Sciatic nerve (tissue), 2 donors: ENCODE results near the gene SNAPIN. TPM values are rescaled to one million over a fixed set of nuclear protein-coding genes. Genes with fewer than 3 reads are reported as not detected.
"Not testable (repeated sequence)": the region's sequence is repeated elsewhere in the genome, so short reads cannot be mapped to it uniquely, and the experiment has no call there.

ENCODE experiments used
- ATAC-seq: fragments of 200-7000 bp; cut with Tn5 transposase; one replicate; pipeline ENCODE4 v1.9.1; 2020; ENCODE audit warnings: mild to moderate bottlenecking, moderate library complexity
- DNase-seq: peaks from one replicate; pipeline ENCODE4 v3.0.0-alpha.2; 2020; ENCODE audit warnings: low spot score
- intact Hi-C: fragments of 100-400 bp; cut with DNase I; formaldehyde crosslinking; loops from one replicate; pipeline ENCODE4 v1.14.2; 2022
- total RNA-seq: library from RNA; stranded (reverse); fragmentation: NEBNext Ultra II Directional; extraction: Animal tissue kit (Norgen Biotek cat#: 25700); gene quantifications from one replicate; pipeline ENCODE4 v1.2.1, GENCODE V29; 2021
- donor health status: DM: no; HTN: no; CAD: no.
- donor health status: DM: no; HTN: no; CAD: no.

The SNAPIN gene
- total RNA-seq, 1 donor from 2014 or later: 30.2 TPM

- no peak for DNase-seq
- intact Hi-C loops: no loop called here
- peak; percentile 31 for ATAC-seq
Observed at GRCh38 chr1:153670257-153670858, 11.9 kb downstream of the SNAPIN start.

- peak; percentile 98 for DNase-seq
- intact Hi-C loops: no loop called here
- ATAC-seq: peak; percentile 98
Observed at GRCh38 chr1:153670859-153671627, 12.5 kb downstream of the SNAPIN start, which contains the start of gene ILF2. Gene ILF2, minus strand, starts transcription at chr1:153670993. Its CDS starts 71 bp downstream, at chr1:153670922.

- DNase-seq (peak; percentile 64), ATAC-seq (peak; percentile 42)
- intact Hi-C loops: not testable (repeated sequence)
Observed at GRCh38 chr1:153671628-153672353, 13.3 kb downstream of the SNAPIN start.

GRCh38 chr1:153673511-153673910 is 15.0 kb downstream of the SNAPIN start:
- no peak for DNase-seq
- intact Hi-C loops: no loop called here
- ATAC-seq: no peak

- ATAC-seq (peak; percentile 80), DNase-seq (no peak)
- intact Hi-C loops: no loop called here
Observed at GRCh38 chr1:153677718-153678518, 19.4 kb downstream of the SNAPIN start.

GRCh38 chr1:153678519-153679336 is 20.2 kb downstream of the SNAPIN start, which contains the start of gene NPR1:
Gene NPR1, plus strand, starts transcription at chr1:153678688. Its CDS starts 421 bp downstream, at chr1:153679109.
- peak; percentile 83 for ATAC-seq
- intact Hi-C loops: no loop called here
- DNase-seq: peak; percentile 78

GRCh38 chr1:153679337-153680119 is 21.0 kb downstream of the SNAPIN start:
- peak; percentile 19 for ATAC-seq
- intact Hi-C loops: no loop called here
- no peak for DNase-seq

GRCh38 chr1:153680120-153680403 is 21.6 kb downstream of the SNAPIN start:
- no peak for DNase-seq
- ATAC-seq: no peak
- intact Hi-C loops: no loop called here

GRCh38 chr1:153682730-153683129 is 24.2 kb downstream of the SNAPIN start:
- ATAC-seq (no peak), DNase-seq (no peak)
- intact Hi-C loops: no loop called here

- DNase-seq: no peak
- intact Hi-C loops: no loop called here
- no peak for ATAC-seq
Observed at GRCh38 chr1:153683854-153684253, 25.4 kb downstream of the SNAPIN start.

- no peak for DNase-seq
- intact Hi-C loops: no loop called here
- no peak for ATAC-seq
Observed at GRCh38 chr1:153684892-153685291, 26.4 kb downstream of the SNAPIN start.

GRCh38 chr1:153685544-153686340 is 27.2 kb downstream of the SNAPIN start:
- DNase-seq (no peak), ATAC-seq (no peak)
- intact Hi-C loops: no loop called here

- intact Hi-C loops: no loop called here
- ATAC-seq (no peak), DNase-seq (no peak)
Observed at GRCh38 chr1:153687346-153688125, 29.0 kb downstream of the SNAPIN start.

- DNase-seq: no peak
- intact Hi-C loops: no loop called here
- ATAC-seq: no peak
Observed at GRCh38 chr1:153688276-153688675, 29.8 kb downstream of the SNAPIN start.

GRCh38 chr1:153688736-153689328 is 30.3 kb downstream of the SNAPIN start:
- DNase-seq (no peak), ATAC-seq (no peak)
- intact Hi-C loops: no loop called here

- DNase-seq: no peak
- ATAC-seq: no peak
- intact Hi-C loops: no loop called here
Observed at GRCh38 chr1:153693466-153693865, 35.0 kb downstream of the SNAPIN start.
